NCI-H1105 treated with DMSO at 0.1 percent for 48 hours (cell line): ENCODE results near the gene CDNF.

Experiments used
- DNase-seq: peaks from one replicate; lab custom pipeline; 2025; lab: John Stamatoyannopoulos, UW

The CDNF gene

DNA sequence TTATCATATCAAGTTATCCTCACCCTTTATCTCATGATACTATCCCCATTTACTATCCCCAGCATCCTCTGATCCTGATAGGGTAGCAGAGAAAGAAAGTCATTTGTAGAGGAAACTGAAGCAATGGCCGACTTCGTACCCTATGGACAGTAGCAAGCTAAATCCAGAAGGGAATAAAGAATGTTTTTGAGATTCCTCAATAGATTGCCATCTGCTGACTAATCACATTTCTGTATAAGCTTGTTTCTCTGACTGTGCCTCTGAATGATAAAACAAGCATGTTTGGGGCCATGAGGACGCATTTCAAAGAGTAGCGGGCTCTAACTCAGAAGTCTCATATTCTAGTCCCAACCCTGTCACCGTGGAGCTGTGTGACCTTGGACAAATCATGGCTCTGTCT is 49.9 kb downstream of the CDNF start:
- no peak for DNase-seq

DNA sequence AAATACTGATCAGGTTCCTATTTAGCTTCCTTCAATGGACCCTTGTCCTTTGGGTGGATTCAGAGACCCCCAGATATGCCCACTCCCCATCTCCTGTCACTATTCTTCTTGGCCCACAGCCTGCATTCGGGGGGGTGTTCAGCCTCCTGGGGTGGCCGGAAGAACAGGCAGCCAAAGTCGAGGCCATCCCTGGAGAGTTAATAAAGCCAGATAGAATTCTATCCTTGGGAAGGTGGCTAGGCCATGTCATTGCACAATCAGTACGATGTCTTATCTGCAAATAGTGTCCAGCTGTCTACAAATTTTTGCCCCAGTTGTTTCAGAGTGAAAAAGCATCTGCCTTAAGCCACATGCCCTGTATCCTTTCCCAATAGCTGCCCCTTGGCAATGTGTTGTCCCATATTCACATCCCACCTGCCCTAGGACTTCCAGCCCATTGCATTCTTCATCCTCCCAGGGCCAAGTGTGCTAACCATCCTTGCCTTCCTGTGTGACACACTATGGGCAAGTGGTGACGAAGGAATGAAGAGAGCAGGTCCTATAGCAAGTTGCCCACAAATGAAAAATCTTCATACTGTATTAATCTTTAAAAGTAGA is 53.3 kb downstream of the CDNF start:
- no peak for DNase-seq

DNA sequence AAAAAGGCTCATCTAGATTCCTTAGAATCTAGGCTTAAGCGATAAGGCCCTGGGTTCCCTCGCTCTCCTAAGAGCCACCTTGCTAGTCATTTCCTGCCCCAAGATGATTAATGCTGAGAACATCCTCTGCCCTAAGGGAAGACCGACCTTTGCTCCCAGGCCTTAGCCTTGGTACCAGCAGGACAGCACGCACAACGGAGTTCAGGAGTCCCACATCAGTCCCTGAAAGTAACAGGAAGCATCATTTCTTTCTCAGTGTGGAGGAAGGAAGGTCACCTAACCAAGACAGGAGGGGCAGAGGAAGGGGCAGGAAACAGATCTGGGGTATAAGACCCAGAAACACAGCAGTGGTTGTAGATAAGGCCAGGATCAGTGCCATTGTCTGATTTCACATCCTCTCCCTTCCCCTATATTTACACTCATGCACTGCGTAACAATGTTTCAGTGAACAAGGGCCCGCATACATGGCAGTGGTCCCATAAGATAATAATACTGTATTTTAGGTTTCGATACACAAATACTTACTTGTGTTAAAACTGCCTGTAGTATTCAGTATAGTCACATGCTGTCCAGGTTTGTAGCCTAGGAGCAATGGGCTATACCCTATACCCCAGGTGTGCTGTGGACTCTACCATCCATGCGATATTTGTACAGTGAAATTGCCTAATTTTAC is 55.0 kb downstream of the CDNF start:
- no peak for DNase-seq

DNA sequence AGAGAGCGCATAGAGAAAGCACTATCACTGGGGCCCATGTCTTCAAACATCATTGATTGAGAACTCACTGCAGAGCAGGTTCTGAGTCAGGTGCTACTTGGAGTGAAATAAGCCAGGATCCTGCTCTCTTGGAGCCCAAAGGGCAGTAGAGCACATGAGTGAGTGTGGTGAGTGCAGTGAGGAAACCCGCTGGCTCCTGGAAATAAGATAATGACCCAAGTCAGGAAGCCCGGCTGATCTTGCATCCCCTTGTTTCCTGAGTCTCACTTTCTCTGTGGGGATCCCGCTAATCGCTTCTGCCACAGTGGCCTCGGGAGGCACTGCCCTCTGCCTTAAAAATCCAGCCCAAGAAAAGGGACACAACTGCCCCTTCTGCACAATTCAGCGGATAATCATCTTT is 56.1 kb downstream of the CDNF start:
- DNase-seq = no peak

DNA sequence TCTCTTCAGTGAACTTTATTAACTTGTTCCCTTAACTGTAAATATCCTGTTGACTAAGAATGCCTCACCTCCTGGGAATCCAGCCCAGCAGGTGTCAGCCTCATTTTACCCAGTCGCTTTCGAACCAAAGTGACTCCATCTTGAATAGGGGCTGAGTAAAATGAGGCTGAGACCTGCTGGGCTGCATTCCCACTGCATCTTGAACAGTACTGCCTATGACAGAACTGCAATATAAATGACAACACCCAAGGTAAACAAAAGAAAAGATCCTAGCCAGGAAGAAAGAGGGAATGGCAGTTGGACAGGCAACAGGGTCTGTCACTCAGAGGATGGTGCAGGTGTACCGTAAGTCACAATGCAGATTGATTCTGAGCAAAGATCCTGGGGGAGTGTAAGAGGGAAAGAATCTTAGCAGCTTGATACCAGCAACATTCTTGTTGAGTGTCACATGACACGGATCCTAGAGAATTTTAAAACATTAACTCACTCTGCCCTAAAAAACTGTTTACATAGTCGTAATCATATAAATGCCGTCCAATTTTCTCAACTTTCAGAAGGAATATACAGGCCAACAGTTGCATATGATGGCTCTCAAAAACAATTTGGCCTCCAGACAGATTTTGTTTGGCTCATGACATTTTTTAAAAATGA is 58.7 kb downstream of the CDNF start:
- DNase-seq = no peak

DNA sequence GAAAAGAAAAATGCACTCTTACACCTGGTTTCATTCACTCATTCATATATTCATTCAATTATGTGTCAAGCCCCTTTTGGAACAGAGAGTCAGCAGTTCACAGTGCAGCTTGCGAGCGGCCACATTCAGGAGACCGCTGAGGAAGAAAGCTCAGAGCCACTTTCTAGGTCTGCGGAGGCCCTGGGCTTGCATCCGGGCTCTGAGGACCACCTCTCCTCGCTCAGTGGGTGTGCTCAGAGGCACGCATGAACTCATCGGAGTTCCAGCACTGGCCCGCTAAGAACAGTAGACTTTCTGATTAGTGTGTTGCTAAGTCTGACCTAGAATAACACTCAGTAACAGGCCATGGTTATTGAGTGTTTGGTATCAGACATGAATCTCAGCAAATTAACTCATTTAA is 61.3 kb downstream of the CDNF start:
- no peak for DNase-seq

DNA sequence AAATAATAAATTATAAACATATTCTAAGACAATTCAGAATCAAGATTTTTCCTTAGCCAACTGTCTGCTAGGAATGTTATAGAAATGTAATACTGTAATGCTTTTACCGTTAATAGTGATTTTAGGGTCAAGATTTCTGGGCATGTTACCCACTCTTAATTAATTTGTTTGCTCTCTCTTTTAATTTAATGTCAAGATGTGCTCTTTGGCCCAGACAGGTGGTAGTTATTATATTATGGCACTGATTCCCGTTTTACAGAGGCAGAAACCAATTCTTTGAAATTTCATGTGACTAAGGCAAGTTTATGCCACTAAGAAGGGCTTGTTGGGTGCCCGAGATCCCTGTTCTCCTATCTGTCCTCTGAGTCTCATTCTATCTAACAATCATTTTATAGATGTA is 62.2 kb downstream of the CDNF start:
- peak; percentile 21 for DNase-seq

DNA sequence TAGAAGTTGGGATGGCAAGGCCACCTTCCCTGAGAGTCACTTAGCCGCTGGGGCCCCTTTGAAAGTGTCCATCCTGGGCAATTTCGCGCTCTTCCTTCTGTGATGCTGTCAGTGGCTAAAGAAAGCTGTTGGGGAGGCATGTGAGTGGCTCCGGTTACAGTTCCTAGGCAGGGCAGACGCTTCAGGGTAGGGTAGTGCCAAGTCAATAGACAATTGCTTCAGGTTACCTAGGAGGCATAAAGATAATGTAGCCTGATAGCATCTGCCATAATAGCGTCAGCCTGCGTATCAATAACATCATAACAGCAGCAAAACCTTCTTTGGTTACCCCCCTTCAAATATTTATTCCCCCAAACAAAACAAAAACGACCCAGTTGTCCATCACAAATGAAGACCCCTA is 63.0 kb downstream of the CDNF start, which contains the start of gene FAM107B:
FAM107B (minus strand) TSS at position 101 of the 400 bp plus-strand sequence. CDS start 234 bp downstream, outside the sequence.
- DNase-seq = no peak

DNA sequence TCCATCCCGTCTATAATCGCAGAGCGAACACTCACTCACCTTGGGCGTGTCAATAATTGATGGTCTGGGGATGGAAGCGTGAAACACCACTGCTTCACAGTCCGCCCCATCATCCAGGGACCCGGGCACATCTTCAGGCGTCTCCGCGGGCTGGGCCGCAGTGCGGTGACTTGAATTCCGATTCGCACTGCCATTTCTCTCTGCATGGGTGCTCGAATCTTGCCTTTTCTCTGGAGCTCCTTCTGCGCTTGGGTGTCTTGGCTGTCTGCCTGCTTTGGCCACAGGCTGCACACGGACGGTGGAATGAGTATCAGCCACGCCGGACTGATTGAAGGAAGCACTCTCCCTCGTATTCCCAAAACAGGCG is 63.6 kb downstream of the CDNF start:
- no peak for DNase-seq

DNA sequence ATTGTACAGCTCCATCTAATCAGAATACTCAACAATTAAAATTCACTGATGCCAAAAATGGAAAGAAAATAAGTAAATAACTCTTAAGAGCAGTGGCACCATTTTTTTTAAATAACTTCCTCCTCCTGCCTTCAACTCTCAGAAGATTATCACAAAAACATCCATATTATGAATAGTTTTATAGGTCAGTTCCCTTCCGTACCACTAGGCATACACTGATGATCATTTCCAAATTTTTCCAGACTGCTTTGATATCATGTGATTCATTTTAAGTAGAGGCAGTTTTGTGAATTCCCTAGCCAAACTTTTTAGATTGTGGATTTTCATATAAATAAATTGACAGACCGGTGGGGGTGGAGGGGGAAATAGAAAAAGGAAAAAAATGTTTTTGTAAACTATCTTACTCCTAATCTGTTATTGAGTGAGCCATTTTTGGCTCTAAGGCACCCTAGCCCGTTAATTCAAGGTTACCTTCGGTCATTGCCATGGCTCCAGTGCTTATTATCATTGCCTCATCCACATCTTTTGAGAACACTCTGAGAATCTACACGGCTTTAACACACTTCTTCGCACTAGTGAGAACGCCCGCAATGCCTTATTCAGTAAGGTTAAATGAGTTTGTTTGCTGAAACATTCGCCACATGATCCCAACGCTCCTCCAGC is 64.2 kb downstream of the CDNF start:
- DNase-seq = no peak

DNA sequence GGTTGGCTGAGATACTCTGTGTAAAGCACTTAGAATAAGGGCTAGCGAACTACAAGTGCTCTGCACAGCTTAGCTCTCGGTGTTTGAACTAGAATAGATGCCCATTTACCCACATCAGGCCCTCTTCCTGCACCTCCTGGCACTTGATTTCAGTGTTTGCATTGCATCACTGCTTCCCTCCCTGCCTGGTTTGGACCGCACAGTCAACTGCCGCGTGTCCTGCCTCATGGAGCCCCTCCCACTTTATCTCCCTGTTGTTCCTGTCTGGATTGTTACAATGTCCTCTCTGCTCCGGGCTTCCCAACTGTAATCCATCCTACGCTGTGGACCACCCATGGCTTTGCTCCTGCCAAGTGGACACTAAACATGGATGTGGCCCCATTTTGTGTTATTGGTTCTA is 65.4 kb downstream of the CDNF start:
- DNase-seq = no peak

DNA sequence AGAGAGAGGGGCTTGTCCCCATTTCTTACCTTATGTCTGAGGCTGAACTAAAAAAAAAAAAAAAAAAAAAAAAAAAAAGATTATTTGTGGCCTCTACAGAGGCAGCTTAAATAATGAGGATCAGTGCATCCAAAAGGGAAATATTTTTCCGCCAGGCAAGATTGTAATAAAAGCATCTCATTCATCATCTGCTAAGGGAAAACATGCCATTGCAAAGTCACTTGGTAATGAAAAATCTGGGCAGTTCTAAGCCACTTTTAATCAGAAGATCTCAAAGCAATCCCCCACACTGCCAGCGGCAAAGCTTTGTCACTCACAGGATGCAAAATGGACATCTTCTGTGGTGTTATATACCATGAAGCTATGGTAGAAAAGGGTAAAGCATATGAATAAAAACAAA is 66.9 kb downstream of the CDNF start:
- no peak for DNase-seq
